Stimulated activated CD4-positive, alpha-beta T cell treated with anti-CD3 and anti-CD28 coated beads, Interleukin-4, amount 100 ng/mL, for 24 hours (primary cell): ENCODE data around the gene ZNF296.
A peak's percentile ranks its signal among the peaks of the same experiment; 100 is the strongest.
"Not testable (repeated sequence)": the region's sequence is repeated elsewhere in the genome, so short reads cannot be mapped to it uniquely, and the experiment has no call there.

Experiments used
- DNase-seq: peaks from one replicate; pipeline ENCODE4 v3.0.0-alpha.2; 2020

ZNF296 gene

DNA sequence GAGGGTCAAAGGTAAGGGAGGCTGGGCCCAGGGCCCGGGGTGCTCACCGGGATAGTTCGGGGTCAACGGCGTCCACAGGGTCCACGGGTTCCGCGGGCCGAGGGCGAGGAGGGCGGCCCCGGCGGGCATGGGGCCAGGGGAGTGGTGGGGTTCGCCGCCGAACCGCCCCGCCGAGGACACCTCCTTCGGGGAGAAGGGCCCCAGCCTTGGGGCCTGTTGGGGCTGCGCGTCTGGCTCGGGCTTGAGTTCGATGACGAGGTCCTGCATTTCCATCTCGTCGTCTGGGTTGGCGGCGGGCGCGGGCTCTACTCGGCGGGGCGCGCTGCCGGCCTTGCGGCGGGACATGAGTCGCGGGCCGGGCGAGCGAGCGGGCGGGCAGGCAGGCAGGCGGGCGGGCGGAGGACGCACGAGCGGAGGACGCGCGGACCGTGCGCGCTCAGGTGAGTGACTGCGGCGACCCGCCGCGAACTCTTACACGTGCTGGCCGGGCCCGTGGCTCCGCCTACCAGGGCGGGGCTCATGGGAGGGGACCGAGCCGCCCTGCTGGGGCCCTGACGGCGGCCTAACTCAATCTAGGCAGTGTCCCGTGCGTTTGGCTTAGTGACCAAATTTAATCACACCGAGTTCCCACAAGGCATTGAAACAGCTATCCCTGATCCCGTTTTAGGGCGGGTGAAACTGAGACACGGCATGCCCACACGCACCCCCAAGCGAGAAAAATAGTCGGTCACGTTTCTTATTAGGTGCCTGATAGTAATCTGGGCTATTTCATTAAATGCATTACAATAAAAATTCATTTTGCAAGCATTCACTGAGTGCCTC, at the start of gene ZNF296:
Gene ZNF296 (minus strand): TSS at position 450 of the 822 bp plus-strand sequence. CDS start 105 bp downstream, at position 345.
- peak; percentile 80 for DNase-seq

DNA sequence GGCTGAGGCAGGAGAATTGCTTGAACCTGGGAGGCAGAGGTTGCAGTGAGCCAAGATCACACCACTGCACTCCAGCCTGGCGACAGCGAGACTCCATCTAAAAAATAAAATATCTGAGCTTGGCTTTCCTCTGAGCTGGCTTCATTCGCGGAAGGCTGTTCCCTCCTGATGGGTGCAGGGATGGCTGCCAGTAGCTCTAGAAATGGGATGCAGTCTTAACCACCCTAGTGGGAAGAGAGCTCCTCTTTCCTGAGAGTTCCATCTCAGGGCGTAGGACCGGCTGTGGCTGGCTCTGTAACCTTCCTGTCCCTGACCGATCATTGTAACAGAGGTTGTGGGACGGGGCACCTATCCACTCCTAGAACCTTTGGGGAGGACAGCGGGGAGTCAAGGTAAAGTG, 49.1 kb upstream of the ZNF296 start:
- no peak for DNase-seq

DNA sequence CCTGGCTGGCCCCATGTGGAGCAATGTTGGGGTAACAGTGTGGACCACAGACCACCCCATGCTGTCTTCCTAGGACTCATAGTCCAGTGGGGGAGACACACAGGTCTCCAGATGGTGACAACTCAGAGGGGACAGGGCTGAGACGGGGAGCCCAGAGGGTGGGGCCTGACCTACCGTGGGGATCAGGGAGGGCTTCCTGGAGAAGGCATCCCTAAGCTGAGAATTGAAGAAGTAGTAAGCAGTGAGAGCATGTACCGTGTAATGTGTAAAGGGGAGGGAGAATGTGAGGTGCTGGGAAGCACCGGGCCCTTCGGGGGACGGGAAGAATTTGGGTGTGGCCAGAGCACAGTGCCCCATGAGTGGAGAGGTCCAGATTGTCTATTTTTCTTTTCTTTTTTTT, 47.7 kb upstream of the ZNF296 start:
- no peak for DNase-seq

DNA sequence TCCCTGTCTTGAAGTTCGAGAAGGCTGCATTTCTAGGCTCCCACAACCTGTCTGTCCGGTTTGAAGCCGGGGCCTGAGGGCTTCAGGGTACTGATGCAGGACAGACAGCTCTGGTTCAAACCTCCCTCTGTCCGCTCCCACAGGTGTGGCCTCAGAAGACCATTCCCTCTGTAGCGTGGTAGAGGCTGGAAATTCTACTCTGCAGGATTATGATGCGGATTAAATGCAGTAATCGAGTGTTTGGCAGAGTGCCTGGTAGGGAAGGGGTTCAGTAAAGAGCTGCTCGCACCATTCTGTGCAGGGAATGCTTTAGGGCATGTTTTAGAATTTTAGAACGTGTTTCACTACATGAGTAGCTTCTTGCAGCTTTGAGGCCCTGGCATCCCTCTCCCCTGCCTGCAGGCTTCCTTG, 47.2 kb upstream of the ZNF296 start:
- no peak for DNase-seq

GRCh38 chr19:45122832-45123231, 46.6 kb upstream of the ZNF296 start:
- DNase-seq, result no peak

GRCh38 chr19:45121827-45122345, 45.6 kb upstream of the ZNF296 start:
- DNase-seq, result no peak

GRCh38 chr19:45119582-45119981, 43.3 kb upstream of the ZNF296 start:
- DNase-seq, result no peak

DNA sequence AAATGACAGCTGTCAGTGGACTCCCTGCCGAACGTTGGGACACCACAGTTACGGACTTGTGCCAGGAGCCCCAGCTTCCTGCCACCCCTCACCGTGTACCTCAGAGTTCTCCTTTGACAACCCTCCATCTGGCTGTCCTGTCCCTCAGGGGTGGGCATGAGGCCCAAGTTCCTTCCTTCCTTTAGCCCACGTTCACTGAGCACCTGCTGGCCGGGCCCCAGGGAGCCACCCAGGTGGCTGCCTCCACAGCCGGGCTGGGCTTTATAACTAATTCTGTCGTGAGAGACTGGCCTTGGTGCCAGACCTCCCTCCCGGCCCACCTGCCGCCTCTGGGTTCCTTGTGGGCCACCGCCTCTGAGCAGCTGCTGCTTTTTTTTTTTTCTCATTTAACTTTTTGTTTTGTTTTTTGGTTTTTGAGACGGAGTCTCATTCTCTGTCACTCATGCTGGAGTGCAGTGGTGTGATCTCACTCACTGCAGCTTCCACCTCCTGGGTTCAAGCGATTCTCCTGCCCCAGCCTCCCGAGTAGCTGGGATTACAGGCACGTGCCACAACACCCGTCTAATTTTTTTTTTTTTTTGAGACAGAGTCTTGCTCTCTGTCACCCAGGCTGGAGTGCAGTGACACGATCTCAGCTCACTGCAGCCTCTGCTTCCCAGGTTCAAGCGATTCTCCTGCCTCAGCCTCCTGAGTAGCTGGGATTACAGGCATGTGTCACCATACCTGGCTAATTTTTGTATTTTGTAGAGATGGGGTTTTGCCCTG, 42.5 kb upstream of the ZNF296 start:
- DNase-seq, result not testable (repeated sequence)

DNA sequence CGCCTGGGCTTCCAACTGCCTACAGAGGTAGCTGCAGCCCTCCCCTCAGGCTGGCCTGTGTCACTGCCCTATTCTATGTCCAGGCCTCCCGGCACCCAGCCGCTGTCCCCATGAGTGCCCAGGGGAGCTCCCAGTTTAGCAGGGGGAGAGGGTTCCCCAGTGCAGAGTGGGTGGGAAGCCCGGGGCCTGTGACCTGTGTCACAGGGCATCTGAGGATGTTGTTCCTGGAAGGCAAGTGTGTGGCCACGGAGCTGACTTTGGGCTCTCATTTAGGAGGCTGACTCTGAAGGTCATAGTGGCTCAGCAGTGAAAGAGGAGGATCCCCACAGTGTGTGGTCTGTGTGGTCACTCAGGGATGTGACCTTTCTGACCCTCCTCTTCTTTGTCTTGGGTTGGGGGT, 41.8 kb upstream of the ZNF296 start:
- DNase-seq, result no peak

DNA sequence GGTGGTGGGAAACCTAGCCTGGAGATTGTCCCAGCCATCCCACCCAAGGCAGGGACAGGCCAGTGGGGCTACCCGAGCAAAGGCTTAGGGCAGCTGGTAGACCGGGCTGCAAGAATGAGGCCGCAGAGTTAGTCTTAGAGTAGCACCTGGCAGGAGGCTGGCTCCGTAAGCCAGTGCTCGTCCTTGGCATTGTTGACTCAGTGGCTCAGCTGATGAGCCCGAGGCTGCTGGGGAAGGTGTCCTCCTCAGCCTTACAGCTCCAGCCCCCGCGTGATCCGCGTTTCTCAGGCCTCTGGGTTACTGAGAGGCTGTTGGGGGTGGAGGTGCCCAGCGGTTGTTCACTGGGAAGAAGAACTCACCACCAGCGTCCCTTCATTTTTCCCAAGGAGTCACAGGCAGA, 41.4 kb upstream of the ZNF296 start:
- DNase-seq, result no peak

- DNase-seq, result peak; percentile 65
Observed at GRCh38 chr19:45117167-45117594, 40.9 kb upstream of the ZNF296 start.

- DNase-seq, result no peak
Observed at GRCh38 chr19:45115809-45116615, 39.7 kb upstream of the ZNF296 start.

- DNase-seq, result no peak
Observed at GRCh38 chr19:45114116-45114515, 37.8 kb upstream of the ZNF296 start.

- DNase-seq, result no peak
Observed at GRCh38 chr19:45113628-45114027, 37.4 kb upstream of the ZNF296 start.

DNA sequence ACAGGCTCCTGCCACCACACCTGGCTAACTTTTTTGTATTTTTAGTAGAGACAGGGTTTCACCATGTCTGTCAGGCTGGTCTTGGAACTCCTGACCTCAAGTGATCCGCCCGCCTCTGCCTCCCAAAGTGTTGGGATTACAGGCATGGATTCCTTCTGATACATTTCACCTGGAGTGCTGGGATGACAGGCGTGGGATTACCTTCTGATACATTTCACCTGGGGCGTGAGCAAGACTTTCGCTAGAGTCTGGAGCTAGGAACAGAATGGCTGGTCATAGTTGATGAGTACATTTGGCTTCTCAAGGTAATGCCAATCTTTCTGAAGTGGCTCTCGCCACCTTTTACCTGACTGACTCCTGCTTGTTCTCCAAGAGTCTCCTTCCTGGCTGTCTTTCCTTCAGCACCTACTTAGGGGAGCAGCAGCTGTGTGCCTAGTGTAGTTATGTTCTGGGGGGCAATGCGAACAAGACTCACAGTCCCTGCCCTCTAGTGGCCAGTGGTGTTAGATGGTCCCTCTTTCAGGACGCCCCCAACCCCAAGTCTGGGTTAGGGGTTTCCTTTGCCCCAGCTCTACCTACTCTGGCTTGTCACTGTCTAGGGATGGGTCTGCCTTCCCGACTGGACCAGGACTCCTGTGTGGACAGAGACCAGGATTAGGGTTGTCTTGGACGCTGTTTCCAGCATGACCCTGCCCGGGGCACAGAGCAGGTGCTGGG, 36.0 kb upstream of the ZNF296 start:
- no peak for DNase-seq

DNA sequence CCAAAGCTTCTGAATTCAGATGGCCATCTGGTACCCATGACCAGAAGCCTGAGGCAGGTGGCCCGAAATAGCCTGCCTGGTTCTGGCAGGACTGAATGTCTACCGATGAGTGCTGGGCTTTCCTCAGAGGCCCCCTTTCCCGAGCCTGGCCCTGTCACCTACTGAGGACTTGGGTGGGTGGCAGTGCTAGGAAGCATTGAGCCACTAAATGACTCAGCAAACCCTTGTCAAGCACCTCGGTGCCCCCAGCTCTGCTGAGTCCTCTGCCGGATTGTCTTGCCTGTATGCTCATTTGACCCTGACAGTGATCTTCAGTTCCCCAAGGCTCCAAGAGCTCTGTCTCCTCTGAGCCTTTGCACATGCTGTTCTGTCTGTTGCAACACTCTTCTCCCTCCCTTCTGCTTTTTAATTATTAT, 34.6 kb upstream of the ZNF296 start:
- no peak for DNase-seq

- DNase-seq, result no peak
Observed at GRCh38 chr19:45107621-45108150, 31.4 kb upstream of the ZNF296 start.

DNA sequence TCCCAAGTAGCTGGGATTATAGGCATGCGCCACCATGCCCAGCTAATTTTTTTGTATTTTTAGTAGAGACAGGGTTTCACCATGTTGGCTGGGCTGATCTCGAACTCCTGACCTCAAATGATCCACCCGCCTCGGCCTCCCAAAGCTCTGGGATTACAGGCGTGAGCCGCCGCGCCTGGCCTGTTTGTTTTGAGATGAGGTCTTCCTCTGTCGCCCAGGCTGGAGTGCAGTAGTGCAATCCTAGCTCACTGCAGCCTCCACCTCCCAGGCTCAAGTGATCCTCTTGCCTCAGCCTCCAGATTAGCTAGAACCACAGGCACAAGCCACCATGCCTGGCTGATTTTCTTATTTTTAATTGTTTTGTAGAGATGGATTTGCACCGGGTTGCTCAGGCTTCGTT, 30.1 kb upstream of the ZNF296 start:
- not testable (repeated sequence) for DNase-seq

DNA sequence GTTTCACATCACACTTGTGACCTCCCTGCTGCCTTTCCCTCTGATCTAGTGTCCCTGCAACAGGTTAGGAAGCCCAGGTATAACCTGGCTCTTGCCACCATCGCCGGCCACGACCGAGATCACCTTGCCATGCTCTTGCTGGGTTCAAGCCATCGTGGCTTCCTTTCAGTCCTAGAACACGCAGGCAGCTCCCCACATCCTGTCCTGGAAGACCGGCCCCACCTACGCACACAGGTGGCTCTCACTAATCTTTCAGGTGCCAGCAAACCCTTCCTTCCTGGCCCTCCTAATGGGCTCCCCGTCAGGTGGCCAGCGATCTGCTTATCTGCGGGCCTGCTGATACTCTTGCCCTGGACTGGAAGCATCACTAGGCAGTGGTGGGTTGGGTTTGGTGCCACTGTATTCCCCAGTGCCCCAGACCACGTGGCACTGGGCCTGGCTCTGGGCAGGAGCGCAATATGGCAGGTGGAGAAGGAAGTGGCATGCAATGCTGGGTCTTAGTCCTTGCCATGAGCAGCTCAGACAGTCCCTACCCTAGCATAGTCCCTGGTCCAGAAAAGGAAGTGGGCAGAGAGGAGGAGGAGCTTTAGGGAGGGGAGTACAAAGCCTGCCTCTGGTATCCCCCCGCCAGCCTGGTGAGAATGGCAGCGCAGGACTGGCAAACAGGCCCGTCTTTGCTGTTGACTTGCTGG, 28.5 kb upstream of the ZNF296 start:
- DNase-seq, result no peak

GRCh38 chr19:45103508-45104319, 27.4 kb upstream of the ZNF296 start:
- no peak for DNase-seq

DNA sequence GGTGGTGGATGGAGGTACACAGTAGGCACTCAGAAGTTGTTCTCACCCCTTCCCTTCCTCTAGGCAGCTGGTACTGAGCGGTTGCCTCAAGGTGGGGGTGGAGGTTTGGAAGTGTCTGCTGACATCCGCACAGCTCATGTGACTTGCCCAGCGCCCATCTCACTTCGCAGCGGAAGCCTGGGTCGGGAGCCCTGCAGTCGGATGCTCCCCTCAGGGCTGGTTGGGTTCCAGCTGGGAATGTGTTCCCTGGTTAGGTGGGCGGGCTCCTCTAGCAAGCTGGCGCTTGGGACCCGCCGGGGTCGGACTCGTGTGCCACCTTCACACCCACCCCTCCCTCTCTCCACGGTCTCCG, 26.9 kb upstream of the ZNF296 start:
- DNase-seq, result peak; percentile 36
